IMR-90 (cell line): ENCODE results near the gene KDM4B. TPM values are rescaled to one million over a fixed set of nuclear protein-coding genes. Genes with fewer than 3 reads are reported as not detected.

Source experiments
- ATAC-seq: fragments of 200-7000 bp; cut with Tn5 transposase; 2 replicates; pipeline ENCODE4 v1.9.1; 2020; ENCODE audit warnings: low read depth, mild to moderate bottlenecking, moderate library complexity
- BruUV-seq: library from RNA; stranded (reverse); fragments of 400-500 nt; replicated peaks from 2 replicates; lab custom pipeline; 2021; lab: Mats Ljungman, UMichigan
- CTCF ChIA-PET: fragments of 300-600 bp; formaldehyde crosslinking; extraction: SDS; loops from one replicate; lab custom pipeline; 2021; ENCODE audit warnings: antibody characterized with exemption; lab: Yijun Ruan, JAX
- POLR2A ChIA-PET: fragments of 300-600 bp; sonication (Branson Sonifier 250); formaldehyde crosslinking; loops from one replicate; lab custom pipeline; 2022; ENCODE audit warnings: antibody characterized with exemption; ENCODE audit not compliant: unreplicated experiment; lab: Charles Lee
- DNase-seq: peaks from one replicate; pipeline ENCODE4 v3.0.0; 2013
- H2AFZ ChIP-seq: replicated peaks from 2 replicates; pipeline ENCODE3; 2013; ENCODE audit warnings: low read length, mild to moderate bottlenecking; ENCODE audit not compliant: poor library complexity
- H2AK5ac ChIP-seq: 2 replicates; pipeline ENCODE4 v1.6.1; 2013; ENCODE audit warnings: low read depth, low read length, inconsistent platforms
- H2AK9ac ChIP-seq: replicated peaks from 2 replicates; pipeline ENCODE3; 2013; ENCODE audit warnings: mild to moderate bottlenecking, low read depth, low read length, moderate library complexity; ENCODE audit not compliant: poor library complexity
- H2BK120ac ChIP-seq: 2 replicates; pipeline ENCODE4 v1.6.1; 2013; ENCODE audit warnings: low read depth, low read length, inconsistent platforms
- H2BK15ac ChIP-seq: 3 replicates; pipeline ENCODE4 v1.6.1; 2013; ENCODE audit warnings: low read depth, low read length, inconsistent platforms
- H2BK20ac ChIP-seq: 2 replicates; pipeline ENCODE4 v1.6.1; 2013; ENCODE audit warnings: low read depth, mild to moderate bottlenecking, inconsistent platforms, low read length, moderate library complexity
- H2BK5ac ChIP-seq: 2 replicates; pipeline ENCODE4 v1.6.1; 2013; ENCODE audit warnings: mild to moderate bottlenecking, low read depth, low read length, inconsistent platforms; ENCODE audit not compliant: poor library complexity, severe bottlenecking
- H3K14ac ChIP-seq: replicated peaks from 2 replicates; pipeline ENCODE4 v1.6.1; 2013; ENCODE audit warnings: low read depth, low read length, inconsistent platforms
- H3K18ac ChIP-seq: 2 replicates; pipeline ENCODE4 v1.6.1; 2013; ENCODE audit warnings: low read depth, low read length, control low read depth
- H3K23ac ChIP-seq: 2 replicates; pipeline ENCODE4 v1.6.1; 2013; ENCODE audit warnings: low read depth, low read length, inconsistent platforms
- H3K27ac ChIP-seq: 2 replicates; pipeline ENCODE4 v1.5.1; 2013; ENCODE audit warnings: mild to moderate bottlenecking, control low read depth, low read length; ENCODE audit not compliant: insufficient read depth
- H3K27me3 ChIP-seq: 2 replicates; pipeline ENCODE4 v1.6.1; 2013; ENCODE audit warnings: low read length; ENCODE audit not compliant: control insufficient read depth, insufficient read depth
- H3K36me3 ChIP-seq: 2 replicates; pipeline ENCODE4 v1.6.1; 2013; ENCODE audit warnings: low read length, mixed read lengths; ENCODE audit not compliant: control insufficient read depth, insufficient read depth
- H3K4ac ChIP-seq: 2 replicates; pipeline ENCODE4 v1.6.1; 2013; ENCODE audit warnings: low read depth, low read length, inconsistent platforms
- H3K4me1 ChIP-seq: 2 replicates; pipeline ENCODE4 v1.6.1; 2013; ENCODE audit warnings: low read length, mixed read lengths; ENCODE audit not compliant: control insufficient read depth, insufficient read depth
- H3K4me2 ChIP-seq: 2 replicates; pipeline ENCODE4 v1.6.1; 2013; ENCODE audit warnings: low read depth, mild to moderate bottlenecking, control low read depth, low read length, moderate library complexity
- H3K4me3 ChIP-seq: 2 replicates; pipeline ENCODE4 v1.5.1; 2013; ENCODE audit warnings: low read depth, mild to moderate bottlenecking, control low read depth, low read length, moderate library complexity; ENCODE audit not compliant: insufficient read depth
- H3K56ac ChIP-seq: 2 replicates; pipeline ENCODE4 v1.6.1; 2013; ENCODE audit warnings: low read length, inconsistent platforms; ENCODE audit not compliant: insufficient read depth; ENCODE audit errors: extremely low read depth
- H3K79me1 ChIP-seq, 2 experiments: 2 replicates each; pipeline ENCODE4 v1.6.1; 2013; ENCODE audit warnings: low read length in 2 of 2, inconsistent platforms in 1 of 2, low read depth in 1 of 2
- H3K9ac ChIP-seq: 2 replicates; pipeline ENCODE4 v1.6.1; 2013; ENCODE audit warnings: low read depth, low read length, control low read depth
- H3K9me1 ChIP-seq: 2 replicates; pipeline ENCODE4 v1.6.1; 2013; ENCODE audit warnings: low read length, inconsistent platforms; ENCODE audit not compliant: insufficient read depth
- H3K9me3 ChIP-seq: 2 replicates; pipeline ENCODE4 v1.6.1; 2013; ENCODE audit warnings: low read length; ENCODE audit not compliant: control insufficient read depth, insufficient read depth
- H4K20me1 ChIP-seq: 2 replicates; pipeline ENCODE4 v1.6.1; 2013; ENCODE audit warnings: low read length, inconsistent platforms; ENCODE audit not compliant: insufficient read depth
- H4K5ac ChIP-seq: 2 replicates; pipeline ENCODE4 v1.6.1; 2013; ENCODE audit warnings: mild to moderate bottlenecking, low read depth, low read length, control low read depth
- H4K8ac ChIP-seq, 2 experiments: 2 replicates each; pipeline ENCODE4 v1.6.1; 2013; ENCODE audit warnings: low read depth in 2 of 2, low read length in 2 of 2, control low read depth in 1 of 2, inconsistent platforms in 1 of 2
- H4K91ac ChIP-seq: 2 replicates; pipeline ENCODE4 v1.6.1; 2013; ENCODE audit warnings: low read depth, low read length, inconsistent platforms; ENCODE audit not compliant: insufficient read depth
- BHLHE40 ChIP-seq: fragments of 150-350 bp; IDR thresholded peaks from 2 replicates; pipeline ENCODE4 v1.6.1; 2016; ENCODE audit warnings: mild to moderate bottlenecking, low read depth, low read length
- CEBPB ChIP-seq: IDR thresholded peaks from 2 replicates; pipeline ENCODE4 v1.6.1; 2012; ENCODE audit warnings: low read depth, low read length, improper control_type of control experiment
- CHD1 ChIP-seq: IDR thresholded peaks from 2 replicates; pipeline ENCODE4 v1.6.1; 2012; ENCODE audit warnings: low read depth, low read length, improper control_type of control experiment
- FOS ChIP-seq: fragments of 150-350 bp; IDR thresholded peaks from 2 replicates; pipeline ENCODE4 v1.6.1; 2016; ENCODE audit warnings: low read depth, low read length
- MAFK ChIP-seq: IDR thresholded peaks from 2 replicates; pipeline ENCODE4 v1.6.1; 2012; ENCODE audit warnings: low read depth, low read length, improper control_type of control experiment
- MAZ ChIP-seq: IDR thresholded peaks from 2 replicates; pipeline ENCODE4 v1.6.1; 2012; ENCODE audit warnings: low read depth, mild to moderate bottlenecking, low read length, improper control_type of control experiment, moderate library complexity, borderline replicate concordance
- MXI1 ChIP-seq: IDR thresholded peaks from 2 replicates; pipeline ENCODE4 v1.6.1; 2012; ENCODE audit warnings: low read depth, mild to moderate bottlenecking, low read length, moderate library complexity, borderline replicate concordance
- NFE2L2 ChIP-seq: fragments of 150-350 bp; IDR thresholded peaks from 2 replicates; pipeline ENCODE4 v1.6.1; 2016; ENCODE audit warnings: low read depth, mild to moderate bottlenecking, low read length
- POLR2A ChIP-seq: IDR thresholded peaks from 2 replicates; pipeline ENCODE4 v1.6.1; 2012; ENCODE audit warnings: mild to moderate bottlenecking, low read depth, low read length
- RAD21 ChIP-seq: IDR thresholded peaks from 2 replicates; pipeline ENCODE4 v1.6.1; 2012; ENCODE audit warnings: low read length, improper control_type of control experiment
- RCOR1 ChIP-seq: IDR thresholded peaks from 2 replicates; pipeline ENCODE4 v1.6.1; 2012; ENCODE audit warnings: mild to moderate bottlenecking, low read length, improper control_type of control experiment; ENCODE audit not compliant: insufficient replicate concordance
- RFX5 ChIP-seq: IDR thresholded peaks from 2 replicates; pipeline ENCODE4 v1.8.0; 2012; ENCODE audit warnings: low read depth, mild to moderate bottlenecking, low read length, moderate library complexity
- SMC3 ChIP-seq: fragments of 150-350 bp; IDR thresholded peaks from 2 replicates; pipeline ENCODE4 v1.6.1; 2016; ENCODE audit warnings: low read depth, mild to moderate bottlenecking, antibody characterized with exemption, low read length, moderate library complexity
- USF2 ChIP-seq: fragments of 150-350 bp; IDR thresholded peaks from 2 replicates; pipeline ENCODE4 v1.6.1; 2017; ENCODE audit warnings: mild to moderate bottlenecking, antibody characterized with exemption, low read length, low read depth
- WGBS, 2 experiments: methylation state at CpG; one replicate each; pipeline versions ENCODE4 v1.1.5 to v1.1.7; 2013; ENCODE audit warnings: missing lambda C conversion rate in 2 of 2; ENCODE audit not compliant: insufficient read length in 1 of 2; ENCODE audit errors: extremely low coverage in 2 of 2; 5-methylcytosine and 5-hydroxymethylcytosine counted together
- dilution Hi-C: fragments of 300-500 bp; cut with HindIII; formaldehyde crosslinking; loops from one replicate; pipeline ENCODE4 v1.14.3; 2018; ENCODE audit warnings: low sequenced_read_pairs; ENCODE audit not compliant: unreplicated experiment
- in situ Hi-C: fragments of 300-500 bp; cut with MboI; formaldehyde crosslinking; loops from 3 replicates; pipeline ENCODE4 v1.14.3; 2019; ENCODE audit warnings: low sequenced_read_pairs, inconsistent platforms, mixed read lengths
- intact Hi-C: fragments of 100-400 bp; cut with micrococcal nuclease; formaldehyde crosslinking; loops from 2 replicates; pipeline ENCODE4 v1.10.0; 2022
- polyA plus RNA-seq, 3 experiments: library from polyadenylated mRNA; depleted of rRNA; stranded (reverse); fragments of >200 nt; gene quantifications; 2 replicates each; pipeline ENCODE4 v1.2.3, GENCODE V29; 2012; ENCODE audit warnings: low replicate concordance in 1 of 3
- total RNA-seq: library from RNA; depleted of rRNA; stranded (reverse); fragments of >200 nt; gene quantifications from 2 replicates; pipeline ENCODE4 v1.2.3, GENCODE V29; 2012
- TF ChIP-seq, protein P1 (sequence below): conservative IDR thresholded peaks from 2 replicates; pipeline ENCODE4 v1.5.1; 2012; ENCODE audit warnings: mild to moderate bottlenecking, low read depth, low read length, improper control_type of control experiment
- TF ChIP-seq, protein P2 (sequence below): fragments of 150-350 bp; IDR thresholded peaks from 2 replicates; pipeline ENCODE4 v1.6.1; 2016; ENCODE audit warnings: low read depth, mild to moderate bottlenecking, low read length, moderate library complexity, borderline replicate concordance

KDM4B gene
- total and polyA plus RNA-seq, 2 of the 4 experiments (the other 2 are of a cell fraction) = 5.0 to 17.9 TPM

DNA sequence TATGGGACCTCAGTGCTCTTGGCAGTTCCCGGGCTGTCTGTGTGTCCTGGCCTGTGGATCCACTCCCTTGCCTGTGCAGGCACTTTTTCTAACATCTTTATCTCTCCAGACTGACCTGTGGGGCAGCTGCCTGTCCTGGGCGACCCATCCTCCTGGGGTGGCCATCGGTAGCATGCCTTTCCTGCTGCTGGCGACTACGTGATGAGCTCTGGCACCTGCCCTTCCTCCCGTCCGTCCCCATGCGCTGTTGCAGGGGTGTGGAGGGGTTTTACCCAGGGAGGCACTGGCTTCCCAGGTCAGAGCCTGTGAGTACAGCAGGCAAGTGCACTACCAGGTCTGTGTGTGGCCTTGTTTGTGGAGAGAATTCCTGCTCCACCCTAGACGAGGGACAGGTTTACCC, 93.3 kb downstream of the KDM4B start:
- Histone ChIP-seq H2AK5ac (no peak overlapping the region), H3K4me3 (no peak overlapping the region), H3K9me3 (peaks cover 10% of the 10 kb centered on the region), H2AFZ (no peak overlapping the region), H2BK20ac (no peak overlapping the region), H2BK5ac (no peak overlapping the region), H4K91ac (no peak overlapping the region), H3K9me1 (peaks cover 6% of the 10 kb centered on the region; the same call in 1 of the 2 replicates), H2AK9ac (peak overlapping the region; percentile 25), H3K18ac (no peak overlapping the region), H3K27me3 (no peaks in the 10 kb centered on the region), H3K23ac (no peak overlapping the region), H4K5ac (no peak overlapping the region), H4K20me1 (peaks cover 42% of the 10 kb centered on the region), H3K4ac (no peak overlapping the region), H4K8ac (no peak overlapping the region), H3K4me1 (no peaks in the 10 kb centered on the region), H3K27ac (no peak overlapping the region), H2BK15ac (no peak overlapping the region), H3K36me3 (peaks cover 60% of the 10 kb centered on the region), H3K14ac (no peak overlapping the region), H3K4me2 (no peak overlapping the region), H3K56ac (no peak overlapping the region), H3K9ac (no peak overlapping the region), H2BK120ac (no peak overlapping the region), H3K79me1 (peaks cover 15 to 60% of the 10 kb centered on the region in 2 experiments)
- dilution Hi-C loops = no loop called here
- intact Hi-C loops = no loop called here
- TF ChIP-seq RAD21 (no peak), POLR2A (no peak), MAZ (no peak), RFX5 (no peak), MAFK (no peak), NFE2L2 (no peak), SMC3 (no peak), CHD1 (no peak), MXI1 (no peak), FOS (no peak), CEBPB (no peak), RCOR1 (no peak), BHLHE40 (no peak), USF2 (no peak)
- TF ChIP-seq, protein P1, sequence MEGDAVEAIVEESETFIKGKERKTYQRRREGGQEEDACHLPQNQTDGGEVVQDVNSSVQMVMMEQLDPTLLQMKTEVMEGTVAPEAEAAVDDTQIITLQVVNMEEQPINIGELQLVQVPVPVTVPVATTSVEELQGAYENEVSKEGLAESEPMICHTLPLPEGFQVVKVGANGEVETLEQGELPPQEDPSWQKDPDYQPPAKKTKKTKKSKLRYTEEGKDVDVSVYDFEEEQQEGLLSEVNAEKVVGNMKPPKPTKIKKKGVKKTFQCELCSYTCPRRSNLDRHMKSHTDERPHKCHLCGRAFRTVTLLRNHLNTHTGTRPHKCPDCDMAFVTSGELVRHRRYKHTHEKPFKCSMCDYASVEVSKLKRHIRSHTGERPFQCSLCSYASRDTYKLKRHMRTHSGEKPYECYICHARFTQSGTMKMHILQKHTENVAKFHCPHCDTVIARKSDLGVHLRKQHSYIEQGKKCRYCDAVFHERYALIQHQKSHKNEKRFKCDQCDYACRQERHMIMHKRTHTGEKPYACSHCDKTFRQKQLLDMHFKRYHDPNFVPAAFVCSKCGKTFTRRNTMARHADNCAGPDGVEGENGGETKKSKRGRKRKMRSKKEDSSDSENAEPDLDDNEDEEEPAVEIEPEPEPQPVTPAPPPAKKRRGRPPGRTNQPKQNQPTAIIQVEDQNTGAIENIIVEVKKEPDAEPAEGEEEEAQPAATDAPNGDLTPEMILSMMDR = no peak
- TF ChIP-seq, protein P2, sequence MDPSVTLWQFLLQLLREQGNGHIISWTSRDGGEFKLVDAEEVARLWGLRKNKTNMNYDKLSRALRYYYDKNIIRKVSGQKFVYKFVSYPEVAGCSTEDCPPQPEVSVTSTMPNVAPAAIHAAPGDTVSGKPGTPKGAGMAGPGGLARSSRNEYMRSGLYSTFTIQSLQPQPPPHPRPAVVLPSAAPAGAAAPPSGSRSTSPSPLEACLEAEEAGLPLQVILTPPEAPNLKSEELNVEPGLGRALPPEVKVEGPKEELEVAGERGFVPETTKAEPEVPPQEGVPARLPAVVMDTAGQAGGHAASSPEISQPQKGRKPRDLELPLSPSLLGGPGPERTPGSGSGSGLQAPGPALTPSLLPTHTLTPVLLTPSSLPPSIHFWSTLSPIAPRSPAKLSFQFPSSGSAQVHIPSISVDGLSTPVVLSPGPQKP = no peak
- CTCF ChIA-PET = interaction anchor here (0.7 kb wide), 1 partner anchor 210 kb away, joined by 3 read pairs; no protein-coding TSS in a partner anchor
- BruUV-seq = no TSS peak
- in situ Hi-C loops = no loop called here
- DNase-seq (no peak), ATAC-seq (no peak)
- WGBS, 2 experiments = 98% methylated on average over 8 of the region's 9 CpGs; no CpG with 5 or more reads in 1 of the 2 experiments
- POLR2A ChIA-PET = no interaction called here
